ENCODE results near the gene DNAH2.

GRCh38 chr17:7835814-7836595 is 118.5 kb downstream of the DNAH2 start:
- TF ChIP-seq SUZ12 (IDR thresholded peaks at IDR 0.05; ENCODE audit: low read length) (no peak), EZH2 (IDR thresholded peaks at IDR 0.05; ENCODE audit: low read depth, low read length, severe bottlenecking) (peak; percentile 44), POLR2A (IDR thresholded peaks at IDR 0.05; ENCODE audit: control extremely low read depth in 1 of 2, low read depth in 2 of 2, low read length in 2 of 2) (peak in 1 of 2 experiments; percentile 65; a peak in 2 of 3 replicates), CTCF (IDR thresholded peaks at IDR 0.05; ENCODE audit: control extremely low read depth in 1 of 3, insufficient read depth in 1 of 3, low read depth in 1 of 3, low read length in 3 of 3) (no peak), NRF1 (IDR thresholded peaks at IDR 0.05; ENCODE audit: low read depth, low read length) (no peak), POLR2AphosphoS5 (IDR thresholded peaks at IDR 0.05; ENCODE audit: low read depth, low read length) (no peak; the same call in 1 of the 2 replicates), JUN (IDR thresholded peaks at IDR 0.05; ENCODE audit: low read depth, low read length) (no peak), ATF3 (IDR thresholded peaks at IDR 0.05; ENCODE audit: insufficient read depth, low read depth, low read length) (no peak), TEAD4 (IDR thresholded peaks at IDR 0.05; ENCODE audit: low read depth, low read length) (no peak), USF2 (IDR thresholded peaks at IDR 0.05; ENCODE audit: low read length) (no peak), JUND (IDR thresholded peaks at IDR 0.05; ENCODE audit: low read length) (no peak)
